HG03575 (cell line): Measurements from ENCODE around the gene TMEM147.

ENCODE experiments used
- ATAC-seq: cut with Tn5 transposase; IDR thresholded peaks from one replicate; pipeline ENCODE4 v1.9.1; 2021; ENCODE audit not compliant: unreplicated experiment, insufficient number of reproducible peaks, low FRiP score; ENCODE audit errors: extremely low read depth

The TMEM147 gene

GRCh38 chr19:35517342-35517741, 28.1 kb upstream of the TMEM147 start:
- no peak for ATAC-seq

GRCh38 chr19:35518313-35518712, 27.1 kb upstream of the TMEM147 start:
- no peak for ATAC-seq

- no peak for ATAC-seq
Observed at GRCh38 chr19:35519291-35519690, 26.1 kb upstream of the TMEM147 start.

- ATAC-seq: no peak
Observed at GRCh38 chr19:35521124-35521743, 24.2 kb upstream of the TMEM147 start.

- no peak for ATAC-seq
Observed at GRCh38 chr19:35522745-35523327, 22.6 kb upstream of the TMEM147 start.

GRCh38 chr19:35524181-35524837, 21.1 kb upstream of the TMEM147 start:
- ATAC-seq: no peak

- ATAC-seq: no peak
Observed at GRCh38 chr19:35525873-35526272, 19.6 kb upstream of the TMEM147 start.

GRCh38 chr19:35528218-35529038, 17.0 kb upstream of the TMEM147 start, which contains the start of gene SBSN:
TSS of gene SBSN (minus strand) at chr19:35528311. CDS start at chr19:35528281, 30 bp downstream.
- ATAC-seq: no peak

- ATAC-seq: no peak
Observed at GRCh38 chr19:35529241-35530218, 15.9 kb upstream of the TMEM147 start.

- no peak for ATAC-seq
Observed at GRCh38 chr19:35531291-35531690, 14.1 kb upstream of the TMEM147 start.

- no peak for ATAC-seq
Observed at GRCh38 chr19:35533201-35533821, 12.1 kb upstream of the TMEM147 start, which contains the start of gene GAPDHS. TSS of gene GAPDHS (plus strand) at chr19:35533456. CDS start at chr19:35533528, 72 bp downstream.

- ATAC-seq: no peak
Observed at GRCh38 chr19:35533822-35534392, 11.5 kb upstream of the TMEM147 start.

GRCh38 chr19:35534803-35535480, 10.5 kb upstream of the TMEM147 start:
- ATAC-seq: no peak

GRCh38 chr19:35539314-35539713, 6.1 kb upstream of the TMEM147 start:
- no peak for ATAC-seq

GRCh38 chr19:35539850-35540249, 5.6 kb upstream of the TMEM147 start:
- ATAC-seq: no peak

GRCh38 chr19:35540356-35540927, 5.0 kb upstream of the TMEM147 start:
- no peak for ATAC-seq

- ATAC-seq: no peak
Observed at GRCh38 chr19:35542209-35542608, 3.2 kb upstream of the TMEM147 start.
